Subcutaneous adipose tissue (tissue), 4 donors: ENCODE data around the gene SLC25A25. TPM values are rescaled to one million over a fixed set of nuclear protein-coding genes. Genes with fewer than 3 reads are reported as not detected.

Experiments used
- total RNA-seq, 4 donors: library from RNA; depleted of rRNA; stranded (reverse); fragments of >200 nt; gene quantifications; one replicate each; pipeline ENCODE4 v1.1.0, GENCODE V29; 2016
- TF ChIP-seq, protein P1 (sequence below): fragments of 450-650 bp; IDR thresholded peaks from one replicate; pipeline ENCODE4 v1.5.1; 2016; ENCODE audit warnings: low read depth, mild to moderate bottlenecking, control low read depth, antibody characterized with exemption, moderate library complexity

Gene SLC25A25
- total RNA-seq, 4 donors from 2014 or later = 13.4 to 60.1 (median 19.5) TPM

DNA sequence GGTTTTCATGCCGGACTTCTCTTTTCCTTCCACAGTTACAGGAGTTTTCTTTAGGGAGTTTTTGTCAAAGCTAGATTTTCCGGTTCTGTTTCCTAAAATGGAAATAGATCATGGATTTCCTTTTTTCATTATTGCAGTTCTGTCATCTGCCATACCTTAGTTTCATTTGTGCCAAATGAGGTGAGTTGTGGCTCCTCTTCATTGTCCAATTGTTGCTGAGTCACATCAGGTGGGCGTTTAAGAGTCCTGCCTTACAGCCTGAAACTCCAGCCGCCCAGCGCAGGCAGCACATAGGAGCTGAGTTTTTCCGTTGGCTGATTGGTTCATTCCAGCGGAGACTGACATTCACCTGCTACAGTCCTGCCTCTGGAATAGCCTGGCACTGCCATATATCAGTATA lies 14.1 kb downstream of the SLC25A25 start:
- TF ChIP-seq, protein P1, sequence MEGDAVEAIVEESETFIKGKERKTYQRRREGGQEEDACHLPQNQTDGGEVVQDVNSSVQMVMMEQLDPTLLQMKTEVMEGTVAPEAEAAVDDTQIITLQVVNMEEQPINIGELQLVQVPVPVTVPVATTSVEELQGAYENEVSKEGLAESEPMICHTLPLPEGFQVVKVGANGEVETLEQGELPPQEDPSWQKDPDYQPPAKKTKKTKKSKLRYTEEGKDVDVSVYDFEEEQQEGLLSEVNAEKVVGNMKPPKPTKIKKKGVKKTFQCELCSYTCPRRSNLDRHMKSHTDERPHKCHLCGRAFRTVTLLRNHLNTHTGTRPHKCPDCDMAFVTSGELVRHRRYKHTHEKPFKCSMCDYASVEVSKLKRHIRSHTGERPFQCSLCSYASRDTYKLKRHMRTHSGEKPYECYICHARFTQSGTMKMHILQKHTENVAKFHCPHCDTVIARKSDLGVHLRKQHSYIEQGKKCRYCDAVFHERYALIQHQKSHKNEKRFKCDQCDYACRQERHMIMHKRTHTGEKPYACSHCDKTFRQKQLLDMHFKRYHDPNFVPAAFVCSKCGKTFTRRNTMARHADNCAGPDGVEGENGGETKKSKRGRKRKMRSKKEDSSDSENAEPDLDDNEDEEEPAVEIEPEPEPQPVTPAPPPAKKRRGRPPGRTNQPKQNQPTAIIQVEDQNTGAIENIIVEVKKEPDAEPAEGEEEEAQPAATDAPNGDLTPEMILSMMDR = no peak

DNA sequence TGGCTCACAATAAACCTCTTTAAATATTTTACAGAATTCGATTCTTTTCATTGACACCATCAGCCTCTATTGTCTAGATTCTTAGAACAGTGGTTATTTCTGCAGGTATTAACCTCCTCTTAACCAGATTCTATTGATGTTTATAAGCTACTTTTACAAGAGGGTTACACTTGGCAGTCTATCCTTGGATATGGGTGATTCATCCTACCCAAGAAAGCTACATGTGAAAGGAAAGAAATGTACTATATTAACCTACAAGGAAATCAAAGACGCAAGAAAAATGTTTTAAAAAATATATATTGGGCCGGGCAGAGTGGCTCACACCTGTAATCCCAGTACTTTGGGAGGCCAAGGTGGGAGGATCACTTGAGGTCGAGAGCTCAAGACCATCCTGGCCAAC lies 16.7 kb downstream of the SLC25A25 start:
- TF ChIP-seq, protein P1 = no peak

DNA sequence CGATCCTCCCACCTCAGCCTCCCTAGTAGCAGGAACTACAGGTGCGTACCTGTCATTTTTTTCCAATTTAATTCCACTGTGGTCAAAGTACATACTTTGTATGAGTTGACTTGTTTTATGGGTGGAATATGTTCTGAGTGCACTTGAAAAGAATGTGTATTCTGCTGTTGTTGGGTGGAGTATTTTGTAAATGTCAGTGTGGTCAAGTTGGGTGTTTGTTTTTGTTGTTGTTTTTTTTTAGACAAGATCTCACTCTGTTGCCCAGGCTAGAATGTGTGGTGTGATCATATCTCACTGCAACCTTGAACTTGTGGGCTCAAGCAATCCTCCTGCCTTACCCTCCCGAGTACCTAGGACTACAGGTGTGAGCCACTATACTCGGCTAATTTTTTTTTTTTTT lies 17.9 kb downstream of the SLC25A25 start:
- TF ChIP-seq, protein P1 = no peak

- TF ChIP-seq, protein P1 = no peak
These were observed 19.2 kb downstream of the SLC25A25 start for GRCh38 chr9:128087262-128087661.

- TF ChIP-seq, protein P1 = no peak
These were observed 20.4 kb downstream of the SLC25A25 start for GRCh38 chr9:128088253-128088945.

DNA sequence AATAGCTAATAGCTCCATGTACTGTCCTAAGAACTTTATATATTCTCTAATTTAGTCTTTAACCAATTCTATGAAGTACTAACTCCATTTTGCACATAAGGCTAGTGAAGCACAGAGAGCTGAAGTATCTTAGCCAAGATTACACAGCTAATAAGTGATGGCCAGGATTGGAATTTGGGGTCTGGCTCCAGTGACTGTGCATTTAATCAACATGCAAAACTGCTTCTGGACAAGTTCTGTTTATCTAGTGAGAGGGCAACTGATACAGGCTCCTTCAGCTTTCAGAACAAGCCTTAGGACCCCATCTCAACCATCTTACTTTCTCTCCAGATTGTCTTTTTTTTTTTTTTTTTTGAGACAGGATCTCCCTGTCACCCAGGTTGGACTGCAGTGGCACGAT lies 21.3 kb downstream of the SLC25A25 start:
- TF ChIP-seq, protein P1 = no peak

GRCh38 chr9:128091144-128091543 lies 23.1 kb downstream of the SLC25A25 start:
- TF ChIP-seq, protein P1 = no peak
